PC-9 (cell line): Measurements from ENCODE around the gene PPP1R9A.

Experiments used
- CTCF ChIP-seq: fragments of 200-600 bp; sonication (generic); conservative IDR thresholded peaks from 2 replicates; pipeline ENCODE4 v1.6.1; 2017; ENCODE audit warnings: mixed run types, antibody characterized with exemption, mild to moderate bottlenecking, moderate library complexity
- EZH2 ChIP-seq: fragments of 200-600 bp; sonication (generic); IDR thresholded peaks from 2 replicates; pipeline ENCODE4 v1.8.0; 2017; ENCODE audit warnings: antibody characterized with exemption, low read depth

- no peak for TF ChIP-seq CTCF
- TF ChIP-seq EZH2, result no peak
These were observed 291.5 kb downstream of the PPP1R9A start for GRCh38 chr7:95198863-95199262.
